Left hindlimb (tissue), 1 donor: ENCODE data around the gene MARF1.
"Not testable (repeated sequence)": the region's sequence is repeated elsewhere in the genome, so short reads cannot be mapped to it uniquely, and the experiment has no call there.

ENCODE experiments used
- DNase-seq: peaks from one replicate; pipeline ENCODE4 v3.0.0-alpha.2; 2018

Gene MARF1

DNA sequence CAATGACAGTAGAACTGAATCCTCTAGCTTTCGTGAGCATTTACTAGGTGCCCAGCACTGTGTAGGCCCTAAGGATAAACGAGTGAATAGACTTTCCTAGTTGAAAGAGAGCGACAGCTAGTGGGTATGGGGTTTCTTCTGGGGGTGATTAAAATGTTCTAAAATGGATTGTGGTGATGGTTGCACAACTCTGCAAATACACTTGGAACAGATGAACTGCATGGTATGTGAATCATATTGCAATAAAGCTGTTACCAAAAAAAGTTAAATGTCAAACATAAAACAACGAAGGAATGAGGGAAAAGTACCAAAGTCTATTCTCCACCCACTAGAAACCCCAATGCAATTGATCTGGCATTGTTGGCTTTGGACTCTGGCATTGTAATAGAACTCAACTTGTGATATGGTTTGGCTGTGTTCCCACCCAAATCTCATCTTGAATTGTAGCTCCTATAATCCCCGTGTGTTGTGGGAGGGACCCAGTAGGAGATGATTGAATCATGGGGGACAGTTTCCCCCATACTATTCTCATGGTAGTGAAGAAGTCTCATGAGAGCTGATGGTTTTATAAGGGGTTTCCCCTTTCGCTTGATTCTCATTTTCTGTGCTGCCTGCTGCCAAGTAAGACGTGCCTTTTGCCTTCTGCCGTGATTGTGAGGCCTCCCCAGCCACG is 70.5 kb downstream of the MARF1 start:
- DNase-seq: no peak

DNA sequence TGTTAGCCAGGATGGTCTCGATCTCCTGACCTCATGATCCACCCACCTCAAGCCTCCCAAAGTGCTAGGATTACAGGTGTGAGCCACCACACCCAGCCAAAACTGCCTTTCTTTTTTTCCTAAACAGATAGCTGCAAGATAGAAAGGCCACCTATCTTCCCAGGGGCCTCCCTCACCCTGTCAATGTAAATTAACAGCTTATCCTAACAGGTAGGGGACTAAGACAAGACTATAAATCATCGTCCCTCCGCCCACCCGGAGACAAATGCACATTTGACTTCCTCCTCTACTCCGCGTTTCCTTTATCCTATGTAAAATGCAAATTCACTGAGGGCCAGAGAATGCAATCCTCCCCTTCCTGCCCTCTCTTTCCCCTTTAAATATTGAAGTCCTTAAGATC is 71.4 kb downstream of the MARF1 start:
- DNase-seq: no peak

DNA sequence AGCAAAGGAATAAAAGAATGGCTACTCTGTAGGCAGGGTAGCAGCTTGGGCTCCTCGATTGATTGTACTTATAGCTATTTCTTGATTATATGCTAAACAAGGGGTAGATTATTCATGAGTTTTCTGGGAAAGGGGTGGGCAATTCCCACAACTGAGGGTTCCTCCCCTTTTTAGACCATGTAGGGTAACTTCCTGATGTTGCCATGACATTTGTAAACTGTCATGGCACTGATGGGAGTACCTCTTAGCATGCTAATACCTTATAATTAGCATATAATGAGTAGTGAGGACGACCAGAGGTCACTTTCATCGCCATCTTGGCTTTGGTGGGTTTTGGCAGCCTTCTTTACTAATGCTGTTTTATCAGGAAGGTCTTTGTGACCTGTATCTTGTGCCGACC is 72.3 kb downstream of the MARF1 start:
- DNase-seq: not testable (repeated sequence)

DNA sequence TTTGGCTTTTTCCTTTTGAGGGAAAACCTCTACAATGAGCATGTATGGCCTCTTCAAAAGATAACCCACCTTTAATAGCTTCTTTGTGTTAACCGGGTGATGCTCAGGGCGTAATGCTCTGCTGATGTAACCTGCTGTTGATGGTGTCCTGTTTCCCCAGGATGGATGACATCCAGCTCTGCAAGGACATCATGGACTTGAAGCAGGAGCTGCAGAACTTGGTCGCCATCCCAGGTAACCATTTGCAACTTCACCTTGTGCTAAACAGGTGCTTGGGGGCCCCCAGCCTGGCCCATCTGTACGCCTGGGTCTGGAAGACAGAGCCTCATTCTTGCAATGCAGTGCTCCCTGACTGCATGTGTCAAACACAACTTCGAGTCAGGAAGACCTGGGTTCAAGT is 75.1 kb downstream of the MARF1 start:
- no peak for DNase-seq

DNA sequence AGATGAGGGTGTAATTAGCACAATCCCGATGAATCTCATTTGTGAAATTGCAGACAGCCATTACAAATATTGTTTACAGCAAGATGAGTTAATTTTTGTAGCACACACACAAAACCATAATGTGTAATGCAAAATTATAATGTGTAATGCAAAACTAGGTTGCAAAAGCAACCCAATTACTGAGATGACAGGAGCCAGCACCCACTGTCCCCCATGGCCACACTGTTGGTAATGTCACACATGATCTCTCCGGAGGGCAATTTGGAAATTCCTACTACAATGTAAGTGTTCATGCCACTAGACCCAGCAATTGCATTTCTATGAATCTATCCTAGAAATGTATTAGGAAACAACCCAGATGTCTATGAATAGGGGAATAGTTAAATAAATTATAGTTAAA is 76.9 kb downstream of the MARF1 start:
- DNase-seq: no peak

DNA sequence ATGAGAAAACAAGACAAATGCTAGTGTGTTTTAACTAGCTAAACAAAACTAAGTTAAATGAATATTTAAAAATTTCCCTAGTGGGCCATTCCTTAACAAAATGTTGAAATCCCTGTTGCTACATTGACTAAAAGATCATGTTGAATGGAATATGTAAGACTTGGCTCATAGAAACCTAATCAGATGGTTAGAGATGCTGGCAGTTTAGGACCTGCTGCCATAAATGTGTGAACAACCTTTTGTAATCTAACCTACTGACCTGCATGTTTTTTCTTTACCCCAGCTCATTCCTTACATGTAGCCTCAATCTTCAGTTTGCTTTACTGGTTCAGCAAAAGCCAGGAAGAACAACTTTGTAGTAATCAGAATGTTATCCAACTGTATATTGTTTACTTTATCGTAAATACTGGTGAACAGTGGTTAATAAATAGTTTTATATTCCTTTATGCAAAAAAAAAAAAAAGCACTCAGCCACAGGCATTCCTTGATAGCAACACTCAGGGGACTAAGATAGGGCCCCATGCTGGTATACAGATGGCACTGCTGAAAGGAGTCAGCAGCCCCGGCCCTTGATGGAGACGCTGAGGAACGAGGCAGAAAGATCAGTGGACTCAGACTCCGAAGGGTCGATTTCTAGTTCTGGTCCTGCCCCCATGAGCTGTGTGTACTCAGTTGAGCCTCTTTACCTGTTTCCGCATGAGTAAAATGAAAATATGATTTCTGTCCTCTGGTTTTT is 78.2 kb downstream of the MARF1 start:
- DNase-seq: no peak

DNA sequence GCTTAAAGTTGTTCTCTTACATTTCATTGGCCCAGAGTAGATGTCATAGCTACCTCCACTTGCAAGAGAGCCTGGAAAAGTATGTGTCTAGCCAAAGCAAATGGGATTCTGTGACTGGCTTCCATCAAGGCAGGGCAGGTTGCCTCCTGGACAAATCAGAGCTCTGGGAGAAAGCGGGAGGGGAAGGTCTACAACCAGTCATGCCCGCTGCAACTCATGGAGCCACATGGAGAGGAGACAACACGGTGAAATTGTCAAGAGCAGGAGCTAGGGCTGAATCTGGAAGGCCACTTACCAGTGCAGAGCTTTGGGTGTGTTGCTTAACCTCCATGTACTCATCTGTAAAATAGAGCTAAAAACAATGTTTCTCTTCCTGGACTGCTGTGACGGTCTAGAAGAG is 83.8 kb downstream of the MARF1 start:
- no peak for DNase-seq

DNA sequence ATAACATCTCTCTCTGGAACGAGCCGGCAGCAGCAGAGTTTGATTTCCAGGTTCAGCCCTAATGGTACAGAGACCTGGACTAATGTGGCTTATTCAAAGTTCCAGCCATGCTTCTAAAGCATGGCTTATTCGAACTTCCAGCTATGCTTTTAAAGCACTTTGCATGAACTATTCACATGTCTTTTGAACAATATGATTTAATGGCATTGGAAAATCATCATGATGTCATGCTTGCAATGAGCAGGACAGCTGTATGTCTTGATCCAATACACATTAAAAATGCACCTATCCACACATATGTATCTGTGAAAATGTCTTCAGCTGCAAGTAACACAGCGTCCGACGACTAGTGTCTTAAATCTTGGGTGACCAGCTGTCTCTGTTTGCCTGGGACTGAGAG is 85.7 kb downstream of the MARF1 start:
- DNase-seq: no peak

DNA sequence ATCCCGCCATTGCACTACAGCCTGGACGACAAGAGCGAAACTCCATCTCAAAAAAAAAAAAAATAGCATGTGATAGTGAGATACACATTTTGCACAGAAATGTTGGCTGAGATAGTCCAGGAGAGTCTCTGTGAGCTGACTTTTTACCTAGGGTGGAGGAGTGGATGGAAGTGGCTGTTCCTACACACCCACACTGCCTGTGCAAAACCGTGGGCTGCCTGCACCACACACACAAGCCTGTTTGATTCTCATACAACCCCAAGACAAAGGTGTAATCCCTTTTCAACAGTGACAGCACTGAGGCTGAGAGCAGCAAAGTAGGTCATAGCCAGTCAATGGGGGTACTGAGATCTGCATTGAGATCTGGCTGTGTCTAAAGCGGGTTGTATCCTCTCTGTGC is 86.8 kb downstream of the MARF1 start:
- no peak for DNase-seq

DNA sequence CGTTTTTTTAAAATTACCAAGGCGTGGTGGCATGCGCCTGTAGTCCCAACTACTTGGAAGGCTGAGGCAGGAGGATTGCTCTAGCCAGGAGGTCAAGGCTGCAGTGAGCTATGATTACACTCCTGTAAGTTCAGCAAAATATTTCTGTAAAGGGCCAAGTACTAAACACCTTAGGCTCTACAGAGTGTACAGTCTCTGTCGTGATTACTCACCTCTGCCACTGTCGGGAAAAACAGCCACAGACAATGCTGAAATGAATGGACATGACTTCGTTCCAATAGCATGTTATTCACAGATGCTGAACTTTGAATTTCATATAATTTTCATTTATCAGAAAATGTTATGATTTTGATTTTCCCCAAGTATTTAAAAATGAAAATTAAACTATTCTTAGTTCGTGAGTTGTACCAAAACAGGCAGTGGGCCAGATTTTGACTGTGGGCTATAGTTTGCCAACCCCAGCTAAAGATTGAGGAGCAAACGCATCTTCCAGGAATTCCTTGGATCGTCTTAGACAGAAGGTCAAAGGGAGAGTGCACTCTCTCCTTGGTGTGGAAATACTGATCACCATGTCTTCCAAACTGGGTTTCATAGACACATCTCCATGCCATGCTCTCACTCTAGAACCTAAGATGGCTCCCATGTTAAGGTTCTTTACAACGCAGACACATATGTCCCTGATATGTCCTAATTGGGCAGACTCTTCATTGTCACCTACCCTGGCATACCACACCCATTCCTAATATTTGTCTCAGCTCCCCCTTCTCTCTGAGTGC is 89.5 kb downstream of the MARF1 start:
- no peak for DNase-seq

DNA sequence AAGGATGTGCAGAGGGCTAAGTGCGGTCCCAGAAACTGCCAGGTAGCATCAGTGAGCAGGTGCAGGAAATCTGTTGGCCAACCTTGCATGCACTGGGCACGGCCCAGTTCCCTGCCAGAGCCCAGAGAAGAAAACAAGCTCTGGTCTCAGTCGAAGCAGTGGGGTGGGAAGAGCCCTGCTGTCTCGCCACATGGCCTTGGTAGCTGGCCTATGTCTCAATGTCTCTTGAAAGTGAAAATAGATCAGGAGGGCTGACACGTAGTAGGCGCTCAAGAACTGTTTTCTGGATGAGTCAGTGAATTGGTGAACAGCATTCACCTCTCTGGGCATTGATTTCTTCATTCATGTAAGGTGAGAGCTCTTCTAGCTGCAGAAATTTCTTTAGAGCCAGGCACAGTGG is 90.4 kb downstream of the MARF1 start:
- no peak for DNase-seq

DNA sequence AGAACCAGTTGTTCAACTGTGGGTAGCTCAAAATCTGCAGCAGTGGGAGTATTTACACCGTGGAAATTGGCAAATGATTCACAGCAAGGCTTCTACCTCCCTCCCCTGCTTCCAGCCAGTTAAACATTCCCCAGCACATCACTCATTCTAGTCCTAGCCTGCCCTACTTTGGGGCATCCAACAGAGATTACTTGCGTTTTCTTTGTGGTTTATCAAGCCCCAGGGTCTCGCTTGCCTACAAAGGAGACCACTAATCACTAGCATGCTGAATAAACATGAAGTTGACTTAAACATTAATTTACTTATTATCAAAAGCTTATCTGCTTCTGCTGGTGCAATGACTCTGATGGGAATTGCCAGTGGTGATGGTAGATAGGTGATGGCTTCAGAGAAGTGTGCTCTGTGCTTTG is 94.5 kb downstream of the MARF1 start:
- DNase-seq: no peak

DNA sequence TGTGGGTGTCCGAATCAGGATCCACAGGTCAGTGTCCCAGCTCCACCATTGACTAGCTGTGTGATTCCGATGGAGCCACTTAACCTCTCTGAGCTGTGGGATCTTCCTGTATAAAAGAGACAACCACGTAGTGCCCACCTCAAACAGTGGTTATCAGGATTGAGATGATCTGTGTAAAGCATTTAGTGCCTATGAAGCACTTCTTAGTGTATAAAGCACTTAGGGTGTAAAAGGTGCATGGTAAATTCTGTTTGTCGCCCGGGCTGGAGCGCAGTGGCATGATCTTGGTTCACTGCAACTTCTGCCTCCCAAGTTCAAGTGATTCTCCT is 95.2 kb downstream of the MARF1 start:
- no peak for DNase-seq

DNA sequence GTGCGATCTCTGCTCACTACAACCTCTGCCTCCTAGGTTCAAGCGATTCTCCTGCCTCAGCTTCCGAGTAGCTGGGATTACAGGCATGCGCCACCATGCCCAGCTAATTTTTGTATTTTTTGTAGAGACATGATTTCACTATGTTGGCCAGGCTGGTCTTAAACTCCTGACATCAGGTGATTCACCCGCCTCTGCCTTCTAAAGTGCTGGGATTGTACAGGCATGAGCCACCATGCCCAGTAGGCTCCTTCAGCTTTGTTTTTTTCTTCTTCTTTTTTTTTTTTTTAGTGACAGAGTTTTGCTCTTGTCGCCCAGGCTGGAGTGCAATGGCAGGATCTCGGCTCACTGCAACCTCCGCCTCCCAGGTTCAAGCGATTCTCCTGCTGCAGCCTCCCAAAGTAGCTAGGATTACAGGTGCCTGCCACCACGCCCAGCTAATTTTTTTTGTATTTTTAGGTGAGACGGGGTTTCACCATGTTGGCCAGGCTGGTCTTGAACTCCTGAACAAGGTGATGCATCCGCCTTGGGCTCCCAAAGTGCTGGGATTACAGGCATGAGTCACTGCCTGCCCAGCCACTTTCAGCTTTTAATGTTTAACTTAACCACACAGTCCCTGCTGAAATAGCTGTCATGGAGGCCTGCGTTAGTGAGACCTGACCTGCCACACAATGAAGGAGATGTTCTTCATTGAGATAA is 95.7 kb downstream of the MARF1 start:
- not testable (repeated sequence) for DNase-seq

DNA sequence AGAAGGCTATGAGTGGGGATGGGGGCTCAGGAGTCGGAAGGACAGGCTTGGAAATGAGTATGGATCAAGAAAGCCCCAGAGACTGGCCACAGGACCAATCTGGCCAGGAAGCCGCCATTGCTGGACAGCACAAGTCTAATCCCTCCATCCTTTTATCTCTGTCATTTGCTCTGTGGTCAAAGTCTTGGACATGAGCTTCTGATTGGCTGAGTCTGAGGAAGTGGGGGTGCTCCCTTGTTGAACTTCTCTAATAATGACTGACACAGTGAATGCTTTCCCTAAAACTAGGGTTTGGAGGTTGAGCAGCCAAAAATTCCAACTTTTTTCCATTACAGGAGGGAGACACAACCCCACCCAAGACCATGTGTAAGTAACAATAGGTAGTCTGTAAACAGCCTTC is 97.4 kb downstream of the MARF1 start:
- no peak for DNase-seq

DNA sequence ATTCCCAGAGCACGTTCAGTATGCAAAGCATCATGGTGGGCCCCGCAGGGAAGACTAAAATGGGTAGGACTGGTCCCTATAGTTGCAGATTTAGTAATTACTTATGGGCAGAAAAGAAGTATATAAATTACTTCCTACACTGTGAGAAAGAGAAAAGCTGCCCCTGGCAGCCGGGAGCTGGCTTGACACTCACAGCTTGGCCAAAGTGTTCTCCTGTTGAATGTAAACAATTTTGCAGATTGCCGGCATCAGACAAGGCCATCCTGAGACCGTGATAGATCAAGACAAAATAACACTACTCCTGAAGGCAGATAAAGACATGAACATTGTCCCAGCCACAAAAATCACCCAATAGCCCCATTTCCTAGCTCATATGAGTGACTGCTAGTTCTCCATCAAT is 98.5 kb downstream of the MARF1 start:
- DNase-seq: no peak
